Fibroblast of mammary gland (primary cell): ENCODE results near the gene TNFRSF21.

ENCODE experiments used
- DNase-seq: peaks from one replicate; pipeline ENCODE4 v3.0.0-alpha.2; 2010; ENCODE audit warnings: low read depth
- H3K4me3 ChIP-seq: 2 replicates; pipeline ENCODE4 v1.5.1; 2011; ENCODE audit warnings: low read depth, mild to moderate bottlenecking, low read length, moderate library complexity; ENCODE audit not compliant: control insufficient read depth
- CTCF ChIP-seq: conservative IDR thresholded peaks from 2 replicates; pipeline ENCODE4 v1.5.1; 2011; ENCODE audit warnings: low read depth, low read length, inconsistent platforms; ENCODE audit not compliant: control insufficient read depth, insufficient read depth

Gene TNFRSF21

GRCh38 chr6:47248446-47248845, 61.3 kb downstream of the TNFRSF21 start:
- no peak for TF ChIP-seq CTCF
- no peak for DNase-seq
- H3K4me3 ChIP-seq: no peak overlapping the region

GRCh38 chr6:47247227-47247797, 62.4 kb downstream of the TNFRSF21 start:
- DNase-seq: peak; percentile 28
- H3K4me3 ChIP-seq: no peak overlapping the region
- no peak for TF ChIP-seq CTCF

GRCh38 chr6:47246551-47246950, 63.2 kb downstream of the TNFRSF21 start:
- no peak for TF ChIP-seq CTCF
- no peak for DNase-seq
- no peak overlapping the region for H3K4me3 ChIP-seq

GRCh38 chr6:47245745-47246371, 63.8 kb downstream of the TNFRSF21 start:
- no peak for TF ChIP-seq CTCF
- H3K4me3 ChIP-seq: no peak overlapping the region
- DNase-seq: peak; percentile 14

GRCh38 chr6:47242483-47243386, 67.0 kb downstream of the TNFRSF21 start:
- TF ChIP-seq CTCF: no peak
- DNase-seq: peak; percentile 93
- H3K4me3 ChIP-seq: peak overlapping the region; percentile 6

GRCh38 chr6:47241742-47242482, 67.8 kb downstream of the TNFRSF21 start:
- no peak overlapping the region for H3K4me3 ChIP-seq
- DNase-seq: peak; percentile 35
- TF ChIP-seq CTCF: no peak
